GM12878 (cell line): Measurements from ENCODE around the gene MBNL3. TPM values are rescaled to one million over a fixed set of nuclear protein-coding genes. Genes with fewer than 3 reads are reported as not detected.

ENCODE experiments used
- ATAC-seq: fragments of 200-7000 bp; cut with Tn5 transposase; 3 replicates; pipeline ENCODE4 v1.9.1; 2020; ENCODE audit warnings: mild to moderate bottlenecking, moderate library complexity
- BruUV-seq: library from RNA; stranded (reverse); fragments of 400-500 nt; replicated peaks from 2 replicates; lab custom pipeline; 2021; lab: Mats Ljungman, UMichigan
- CTCF ChIA-PET: fragments of 300-600 bp; sonication (Branson Sonifier 250); formaldehyde crosslinking; extraction: SDS; loops from one replicate; lab custom pipeline; 2021; ENCODE audit warnings: inconsistent platforms; lab: Yijun Ruan, JAX
- POLR2A ChIA-PET: fragments of 350-600 bp; formaldehyde crosslinking; extraction: SDS; loops from one replicate; lab custom pipeline; 2021; ENCODE audit warnings: inconsistent platforms; lab: Charles Lee
- RAD21 ChIA-PET: fragments of 300-600 bp; sonication (Branson Sonifier 250); formaldehyde crosslinking; loops from one replicate; lab custom pipeline; 2023; ENCODE audit warnings: antibody characterized with exemption; ENCODE audit not compliant: unreplicated experiment; lab: Charles Lee
- SMC1A ChIA-PET: fragments of 300-600 bp; sonication (Branson Sonifier 250); formaldehyde crosslinking; loops from one replicate; lab custom pipeline; 2023; ENCODE audit not compliant: unreplicated experiment, uncharacterized antibody; lab: Charles Lee
- DNase-seq: peaks from one replicate; pipeline ENCODE4 v3.0.0-alpha.2; 2011; ENCODE audit warnings: low read depth, low spot score
- FAIRE-seq: peaks from 3 replicates; lab custom pipeline; 2011; peaks lifted over from hg19 to GRCh38; lab: Jason Lieb, UNC
- H2AFZ ChIP-seq: 2 replicates; pipeline ENCODE4 v1.6.0; 2011; ENCODE audit warnings: low read depth, low read length, control low read depth; ENCODE audit not compliant: control insufficient read depth
- H3K27ac ChIP-seq: 2 replicates; pipeline ENCODE4 v1.5.1; 2011; ENCODE audit warnings: control low read depth; ENCODE audit not compliant: control insufficient read depth, insufficient read depth
- H3K27me3 ChIP-seq, 2 experiments: replicated peaks in 1 of 2; 2 replicates each; pipeline versions ENCODE4 v1.6.0 to v1.6.1; 2011; ENCODE audit warnings: low read length in 1 of 2; ENCODE audit not compliant: control insufficient read depth in 2 of 2, insufficient read depth in 2 of 2
- H3K36me3 ChIP-seq, 2 experiments: 2 replicates each; pipeline ENCODE4 v1.5.1; 2011; ENCODE audit warnings: low read length in 1 of 2; ENCODE audit not compliant: control insufficient read depth in 2 of 2, insufficient read depth in 2 of 2
- H3K4me1 ChIP-seq: 2 replicates; pipeline ENCODE4 v1.6.1; 2011; ENCODE audit warnings: mild to moderate bottlenecking, low read length, moderate library complexity, mixed read lengths; ENCODE audit not compliant: control insufficient read depth, insufficient read depth
- H3K4me2 ChIP-seq: 2 replicates; pipeline ENCODE4 v1.6.0; 2011; ENCODE audit warnings: control low read depth; ENCODE audit not compliant: control insufficient read depth, insufficient read depth
- H3K4me3 ChIP-seq: fragments of 200-600 bp; sonication (generic); 2 replicates; pipeline ENCODE4 v1.5.1; 2016
- H3K79me2 ChIP-seq: 2 replicates; pipeline ENCODE4 v1.6.0; 2011; ENCODE audit warnings: low read length; ENCODE audit not compliant: control insufficient read depth, insufficient read depth
- H3K9ac ChIP-seq: 2 replicates; pipeline ENCODE4 v1.8.0; 2011; ENCODE audit warnings: low read length, control low read depth, mixed read lengths; ENCODE audit not compliant: control insufficient read depth, insufficient read depth
- H3K9me3 ChIP-seq: replicated peaks from 3 replicates; pipeline ENCODE4 v1.5.1; 2011; ENCODE audit warnings: mild to moderate bottlenecking, low read length; ENCODE audit not compliant: control insufficient read depth, insufficient read depth
- H4K20me1 ChIP-seq: 2 replicates; pipeline ENCODE4 v1.6.0; 2011; ENCODE audit not compliant: control insufficient read depth, insufficient read depth
- BACH1 ChIP-seq: fragments of 450-650 bp; IDR thresholded peaks from 2 replicates; pipeline ENCODE4 v1.6.1; 2017; ENCODE audit warnings: mild to moderate bottlenecking, borderline replicate concordance
- BMI1 ChIP-seq: fragments of 450-650 bp; IDR thresholded peaks from 2 replicates; pipeline ENCODE4 v1.6.1; 2016; ENCODE audit warnings: mild to moderate bottlenecking, moderate library complexity, borderline replicate concordance
- E2F8 ChIP-seq: fragments of 450-650 bp; IDR thresholded peaks from 2 replicates; pipeline ENCODE4 v1.6.1; 2018; ENCODE audit warnings: mild to moderate bottlenecking, low read depth, moderate library complexity; ENCODE audit not compliant: partially characterized antibody
- NR2C2 ChIP-seq: IDR thresholded peaks from 2 replicates; pipeline ENCODE4 v1.6.1; 2011; ENCODE audit warnings: borderline replicate concordance, low read depth; ENCODE audit not compliant: control insufficient read depth, insufficient read length
- POLR2A ChIP-seq: IDR thresholded peaks from 2 replicates; pipeline ENCODE4 v1.6.1; 2011; ENCODE audit warnings: low read depth, mild to moderate bottlenecking, low read length
- RB1 ChIP-seq: fragments of 450-650 bp; formaldehyde crosslinking; IDR thresholded peaks from 2 replicates; pipeline ENCODE4 v1.6.1; 2017; ENCODE audit warnings: mild to moderate bottlenecking, borderline replicate concordance
- SMAD5 ChIP-seq: IDR thresholded peaks from 2 replicates; pipeline ENCODE4 v1.6.1; 2016; ENCODE audit warnings: antibody characterized with exemption, low read depth
- TAF1 ChIP-seq: IDR thresholded peaks from 2 replicates; pipeline ENCODE4 v1.6.1; 2011; ENCODE audit warnings: mild to moderate bottlenecking, low read depth, low read length, borderline replicate concordance
- YBX1 ChIP-seq: fragments of 450-650 bp; IDR thresholded peaks from 2 replicates; pipeline ENCODE4 v1.6.1; 2016; ENCODE audit warnings: antibody characterized with exemption
- ZNF384 ChIP-seq: IDR thresholded peaks from 2 replicates; pipeline ENCODE4 v1.6.1; 2012; ENCODE audit warnings: low read depth, mild to moderate bottlenecking, low read length, improper control_type of control experiment, borderline replicate concordance
- ZNF622 ChIP-seq: fragments of 450-650 bp; IDR thresholded peaks from 2 replicates; pipeline ENCODE4 v1.6.1; 2017; ENCODE audit warnings: mild to moderate bottlenecking, inconsistent platforms
- ZZZ3 ChIP-seq: IDR thresholded peaks from 2 replicates; pipeline ENCODE4 v1.6.1; 2011; ENCODE audit warnings: low read depth; ENCODE audit not compliant: control insufficient read depth, insufficient read length
- WGBS: methylation state at CpG from one replicate; pipeline ENCODE4 v1.1.6; 2016; ENCODE audit warnings: low lambda C conversion rate; ENCODE audit not compliant: insufficient replicate concordance, insufficient coverage; ENCODE audit errors: missing lambda C conversion rate; 5-methylcytosine and 5-hydroxymethylcytosine counted together
- in situ Hi-C: fragments of 300-500 bp; cut with MboI; formaldehyde crosslinking; loops from 9 replicates; pipeline ENCODE4 v1.14.3; 2018; ENCODE audit warnings: mixed read lengths
- intact Hi-C: fragments of 100-400 bp; cut with micrococcal nuclease; formaldehyde crosslinking; loops from one replicate; pipeline ENCODE4 v1.14.2; 2022; ENCODE audit not compliant: unreplicated experiment
- polyA plus RNA-seq, 11 experiments: library from polyadenylated mRNA; depleted of rRNA in 4 of 11; unstranded in 6 of 11; stranded (reverse) in 5 of 11; fragments of >200 nt; fragmentation: Nextera tagmentation in 4 of 11; fragmentation: Illumina TruSeq in 1 of 11; extraction: Ambion mirVana in 4 of 11; extraction: Trizol in 1 of 11; gene quantifications; 1 replicate in 1 of 11; 2 replicates in 10 of 11; pipeline versions ENCODE4 v1.2.1 to v1.2.3, GENCODE V29; 2011 to 2016; ENCODE audit warnings: inconsistent platforms in 2 of 11, missing spikeins in 2 of 11, low read depth in 1 of 11
- total RNA-seq, 4 experiments: library from RNA; depleted of rRNA in 3 of 4; stranded (reverse); fragments of >200 nt in 3 of 4; fragmentation: Illumina TruSeq in 1 of 4; extraction: Trizol in 1 of 4; gene quantifications; 2 replicates each; pipeline versions ENCODE4 v1.2.1 to v1.2.3, GENCODE V29; 2013 to 2021

The MBNL3 gene
- total and polyA plus RNA-seq, 10 of the 15 experiments (the other 5 are each of a cell fraction or from before 2014, with no cell fraction given): 3.4 to 33.1 (median 12.6) TPM

DNA sequence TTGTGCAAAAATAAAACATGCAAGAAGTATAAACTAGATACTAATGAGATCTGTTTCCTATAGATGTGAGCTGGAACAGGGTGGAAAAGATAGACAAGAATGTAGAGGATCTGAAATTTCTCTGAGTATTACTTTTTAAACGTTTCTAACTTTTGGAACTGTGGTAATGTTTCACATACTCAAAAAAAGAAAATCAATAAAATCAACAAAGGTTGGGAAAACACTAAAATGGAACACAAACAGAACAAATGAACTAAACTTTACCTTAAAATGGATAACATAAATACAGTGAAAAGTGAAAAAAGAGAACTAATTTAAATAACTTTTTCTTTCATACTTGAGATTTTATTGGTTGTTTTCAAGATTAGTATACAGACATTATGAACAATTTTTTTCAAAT lies 32.0 kb upstream of the MBNL3 start:
- H3K27me3 ChIP-seq: no peaks in the 10 kb centered on the region; a peak in 1 of 4 replicates
- 0% methylated on average over 1 of the region's 1 CpG for WGBS
- H3K36me3 ChIP-seq: no peaks in the 10 kb centered on the region
- FAIRE-seq: no peak
- no peak overlapping the region for H2AFZ ChIP-seq
- TF ChIP-seq E2F8 (no peak), BMI1 (no peak), BACH1 (no peak), POLR2A (no peak), ZNF384 (no peak), TAF1 (no peak), YBX1 (no peak), ZNF622 (no peak), ZZZ3 (no peak), RB1 (no peak), NR2C2 (no peak), SMAD5 (no peak)
- TF ChIP-seq, all 136 proteins: peak for 0
- H3K4me1 ChIP-seq: no peaks in the 10 kb centered on the region
- no peak overlapping the region for H3K9ac ChIP-seq
- CTCF ChIA-PET: no interaction called here
- in situ Hi-C loops: no loop called here
- intact Hi-C loops: no loop called here
- H3K79me2 ChIP-seq: no peaks in the 10 kb centered on the region
- BruUV-seq: no TSS peak
- no peak overlapping the region for H3K4me3 ChIP-seq
- SMC1A ChIA-PET: no interaction called here
- no peak for ATAC-seq
- RAD21 ChIA-PET: no interaction called here
- POLR2A ChIA-PET: no interaction called here
- H4K20me1 ChIP-seq: no peaks in the 10 kb centered on the region
- H3K9me3 ChIP-seq: no peaks in the 10 kb centered on the region
- DNase-seq: no peak
- H3K27ac ChIP-seq: no peak overlapping the region
- H3K4me2 ChIP-seq: no peak overlapping the region
